Measurements from ENCODE around the gene GAS2L3. TPM values are rescaled to one million over a fixed set of nuclear protein-coding genes. Genes with fewer than 3 reads are reported as not detected.

The GAS2L3 gene
- total RNA-seq, 1 experiment from 2014 or later = 27.2 TPM

DNA sequence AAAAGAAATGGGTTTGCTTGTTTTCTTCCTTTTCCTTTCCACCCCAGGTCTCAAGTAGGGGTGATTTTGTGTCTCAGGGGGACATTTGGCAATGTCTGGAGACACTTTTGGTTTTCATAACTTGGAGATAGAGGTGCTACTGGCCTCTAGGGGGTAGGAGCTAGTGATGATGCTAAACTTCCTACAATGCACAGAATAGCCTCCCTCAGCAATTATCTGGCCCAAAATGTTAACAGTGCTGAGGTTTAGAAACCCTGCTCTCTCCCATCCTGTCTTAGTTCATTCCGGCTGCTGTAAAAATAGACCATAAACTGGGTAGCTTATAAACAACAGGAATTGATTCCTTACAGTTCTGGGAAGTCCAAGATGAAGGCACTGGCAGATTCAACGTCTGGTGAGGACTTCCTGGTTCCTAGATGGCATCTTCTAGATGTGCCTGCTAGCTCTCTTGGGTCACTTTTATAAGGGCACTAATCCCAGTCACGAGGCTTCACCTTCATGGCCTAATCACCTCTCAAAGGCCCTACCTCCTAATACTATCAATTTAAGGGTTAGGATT, 7.4 kb upstream of the GAS2L3 start:
- Histone ChIP-seq H3K4me1 (no peaks in the 10 kb centered on the region), H3K4me3 (ENCODE audit: low read depth, low read length) (no peak overlapping the region), H3K9me3 (no peaks in the 10 kb centered on the region), H3K27me3 (replicated peaks; ENCODE audit: control insufficient read depth, insufficient read depth, low read length) (no peaks in the 10 kb centered on the region; the same call in 1 of the 2 replicates), H3K36me3 (ENCODE audit: control insufficient read depth, insufficient read depth, low read length) (no peaks in the 10 kb centered on the region)
- CTCF ChIA-PET = no interaction called here
- BruUV-seq (replicated peaks) = no TSS peak
- Mint-ChIP-seq H3K27me3 (ENCODE audit: insufficient read depth, unreplicated experiment) (peaks cover 18% of the 10 kb centered on the region), H3K9me3 (ENCODE audit: unreplicated experiment) (no peaks in the 10 kb centered on the region), H3K36me3 (ENCODE audit: insufficient read depth, unreplicated experiment) (no peaks in the 10 kb centered on the region), H3K27ac (ENCODE audit: unreplicated experiment) (no peak overlapping the region), H3K4me1 (ENCODE audit: low read depth, unreplicated experiment) (no peaks in the 10 kb centered on the region), H3K4me3 (ENCODE audit: unreplicated experiment) (no peak overlapping the region)
- POLR2A ChIA-PET = no interaction called here
- intact Hi-C loops (cut with micrococcal nuclease; ENCODE audit: unreplicated experiment) = no loop called here
- TF ChIP-seq CTCF (IDR thresholded peaks at IDR 0.05; ENCODE audit: insufficient read depth in 1 of 2, low read depth in 1 of 2, low read length in 1 of 2, severe bottlenecking in 1 of 2, unreplicated experiment in 1 of 2) = peak in 1 of 2 experiments; percentile 4
- DNase-seq = no peak

DNA sequence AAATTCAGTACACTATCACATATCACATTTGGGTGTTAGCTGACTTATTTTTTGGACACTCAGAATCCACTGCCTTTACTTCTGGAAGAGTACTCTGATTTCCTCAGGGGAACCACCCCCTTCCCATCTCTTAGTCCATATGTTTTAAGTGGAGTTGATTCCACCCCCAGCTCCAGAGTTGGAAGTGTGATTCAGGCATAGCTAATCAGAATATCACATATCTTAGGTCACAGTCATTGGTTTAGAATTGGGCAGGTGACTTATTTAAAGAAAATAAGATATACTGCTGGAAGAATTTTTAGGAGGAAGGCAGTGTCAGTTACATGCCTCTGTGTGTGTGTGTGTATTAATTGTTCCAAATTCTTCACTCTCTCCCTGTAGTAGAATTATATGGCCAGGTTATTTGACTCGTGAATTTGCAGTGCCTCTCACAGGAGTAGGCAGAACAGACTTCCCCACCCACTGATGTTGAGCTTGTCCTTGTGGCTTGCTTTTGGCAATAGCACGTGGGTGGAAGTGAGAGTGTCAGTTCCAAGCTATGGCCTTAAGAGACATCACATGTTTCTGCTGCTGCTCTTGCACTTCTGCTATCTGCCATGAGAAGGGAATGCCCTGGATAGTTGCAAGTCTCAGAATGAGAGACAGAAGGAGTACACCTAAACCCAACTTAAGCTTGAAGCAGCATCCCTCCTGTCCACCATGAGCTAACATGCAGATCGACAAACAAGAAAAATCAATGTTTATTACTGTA, 6.4 kb upstream of the GAS2L3 start:
- Histone ChIP-seq H3K4me3 (ENCODE audit: low read depth, low read length) (no peak overlapping the region), H3K4me1 (no peaks in the 10 kb centered on the region), H3K36me3 (ENCODE audit: control insufficient read depth, insufficient read depth, low read length) (no peaks in the 10 kb centered on the region), H3K27me3 (replicated peaks; ENCODE audit: control insufficient read depth, insufficient read depth, low read length) (no peaks in the 10 kb centered on the region; the same call in 1 of the 2 replicates), H3K9me3 (no peaks in the 10 kb centered on the region)
- no peaks in the 10 kb centered on the region for H3K4me1 Mint-ChIP-seq (ENCODE audit: low read depth, unreplicated experiment)
- POLR2A ChIA-PET = no interaction called here
- CTCF ChIA-PET = no interaction called here
- intact Hi-C loops (cut with micrococcal nuclease; ENCODE audit: unreplicated experiment) = no loop called here
- H3K9me3 Mint-ChIP-seq (ENCODE audit: unreplicated experiment) = no peaks in the 10 kb centered on the region
- DNase-seq = no peak
- no peak overlapping the region for H3K27ac Mint-ChIP-seq (ENCODE audit: unreplicated experiment)
- BruUV-seq (replicated peaks) = no TSS peak
- H3K36me3 Mint-ChIP-seq (ENCODE audit: insufficient read depth, unreplicated experiment) = no peaks in the 10 kb centered on the region
- H3K27me3 Mint-ChIP-seq (ENCODE audit: insufficient read depth, unreplicated experiment) = peaks cover 18% of the 10 kb centered on the region
- TF ChIP-seq CTCF (IDR thresholded peaks at IDR 0.05; ENCODE audit: insufficient read depth in 1 of 2, low read depth in 1 of 2, low read length in 1 of 2, severe bottlenecking in 1 of 2, unreplicated experiment in 1 of 2) = no peak
- no peak overlapping the region for H3K4me3 Mint-ChIP-seq (ENCODE audit: unreplicated experiment)

GRCh38 chr12:100567945-100568344, 5.5 kb upstream of the GAS2L3 start:
- no peak for TF ChIP-seq CTCF (IDR thresholded peaks at IDR 0.05; ENCODE audit: insufficient read depth in 1 of 2, low read depth in 1 of 2, low read length in 1 of 2, severe bottlenecking in 1 of 2, unreplicated experiment in 1 of 2)
- BruUV-seq (replicated peaks) = no TSS peak

More at GRCh38 chr12:100567945-100568344, 5.5 kb upstream of the GAS2L3 start:
- H3K36me3 ChIP-seq (ENCODE audit: control insufficient read depth, insufficient read depth, low read length) = no peaks in the 10 kb centered on the region
- no peaks in the 10 kb centered on the region for H3K4me1 Mint-ChIP-seq (ENCODE audit: low read depth, unreplicated experiment)
- H3K4me3 ChIP-seq (ENCODE audit: low read depth, low read length) = no peak overlapping the region
- intact Hi-C loops (cut with micrococcal nuclease; ENCODE audit: unreplicated experiment) = no loop called here
- DNase-seq = no peak
- H3K9me3 ChIP-seq = no peaks in the 10 kb centered on the region
- no peaks in the 10 kb centered on the region for H3K9me3 Mint-ChIP-seq (ENCODE audit: unreplicated experiment)
- ChIA-PET CTCF (no interaction called here), POLR2A (no interaction called here)
- H3K27ac Mint-ChIP-seq (ENCODE audit: unreplicated experiment) = no peak overlapping the region
- H3K27me3 Mint-ChIP-seq (ENCODE audit: insufficient read depth, unreplicated experiment) = peaks cover 18% of the 10 kb centered on the region
- H3K4me1 ChIP-seq = no peaks in the 10 kb centered on the region
- H3K4me3 Mint-ChIP-seq (ENCODE audit: unreplicated experiment) = no peak overlapping the region
- no peaks in the 10 kb centered on the region for H3K36me3 Mint-ChIP-seq (ENCODE audit: insufficient read depth, unreplicated experiment)
- H3K27me3 ChIP-seq (replicated peaks; ENCODE audit: control insufficient read depth, insufficient read depth, low read length) = no peaks in the 10 kb centered on the region; the same call in 1 of the 2 replicates
